Putamen (tissue), 1 donor: Measurements from ENCODE around the gene SEMA6A.

Experiments used
- DNase-seq: peaks from one replicate; pipeline ENCODE4 v3.0.0-alpha.2; 2016; ENCODE audit warnings: low spot score

The SEMA6A gene

GRCh38 chr5:116437922-116438578 is 136.6 kb downstream of the SEMA6A start:
- DNase-seq: peak; percentile 88

GRCh38 chr5:116437351-116437705 is 137.3 kb downstream of the SEMA6A start:
- no peak for DNase-seq

GRCh38 chr5:116436674-116437350 is 137.8 kb downstream of the SEMA6A start:
- no peak for DNase-seq

- DNase-seq: peak; percentile 68
Measured at GRCh38 chr5:116428966-116429365, 145.7 kb downstream of the SEMA6A start.

DNA sequence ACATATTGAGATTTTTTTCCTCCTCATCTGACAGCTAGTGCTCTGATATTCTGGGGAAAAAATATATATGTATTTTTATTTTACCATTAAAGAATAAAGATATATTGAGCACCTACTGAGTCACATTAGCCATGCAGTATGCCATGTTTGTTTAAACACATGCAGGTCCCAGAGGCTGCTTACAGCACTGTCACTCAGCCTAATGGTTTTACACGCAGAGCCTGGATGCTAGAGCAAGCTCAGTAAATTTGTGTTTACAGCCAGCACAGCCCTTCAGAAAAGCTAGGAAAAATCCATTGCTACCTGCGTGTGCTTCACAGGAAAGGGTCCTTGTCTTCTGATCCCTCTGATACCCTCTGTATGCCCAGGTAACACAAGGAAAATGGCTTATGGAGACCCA is 146.2 kb downstream of the SEMA6A start:
- no peak for DNase-seq

- DNase-seq: no peak
Measured at GRCh38 chr5:116424951-116425350, 149.7 kb downstream of the SEMA6A start.

DNA sequence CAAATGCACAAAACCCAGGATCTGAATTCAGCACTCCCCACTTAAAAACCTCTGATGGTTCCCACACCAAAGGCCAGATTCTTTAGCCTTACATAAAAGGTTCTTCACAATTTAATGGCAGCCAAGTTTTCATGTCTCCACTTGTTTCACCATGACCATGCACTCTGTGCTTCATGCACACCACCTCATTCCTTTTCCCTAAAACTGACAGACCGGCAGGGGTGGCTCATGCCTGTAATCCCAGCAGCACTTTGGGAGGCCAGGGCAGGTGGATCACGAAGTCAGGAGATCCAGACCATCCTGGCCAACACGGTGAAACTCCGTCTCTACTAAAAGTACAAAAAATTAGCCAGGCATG is 150.4 kb downstream of the SEMA6A start:
- no peak for DNase-seq

DNA sequence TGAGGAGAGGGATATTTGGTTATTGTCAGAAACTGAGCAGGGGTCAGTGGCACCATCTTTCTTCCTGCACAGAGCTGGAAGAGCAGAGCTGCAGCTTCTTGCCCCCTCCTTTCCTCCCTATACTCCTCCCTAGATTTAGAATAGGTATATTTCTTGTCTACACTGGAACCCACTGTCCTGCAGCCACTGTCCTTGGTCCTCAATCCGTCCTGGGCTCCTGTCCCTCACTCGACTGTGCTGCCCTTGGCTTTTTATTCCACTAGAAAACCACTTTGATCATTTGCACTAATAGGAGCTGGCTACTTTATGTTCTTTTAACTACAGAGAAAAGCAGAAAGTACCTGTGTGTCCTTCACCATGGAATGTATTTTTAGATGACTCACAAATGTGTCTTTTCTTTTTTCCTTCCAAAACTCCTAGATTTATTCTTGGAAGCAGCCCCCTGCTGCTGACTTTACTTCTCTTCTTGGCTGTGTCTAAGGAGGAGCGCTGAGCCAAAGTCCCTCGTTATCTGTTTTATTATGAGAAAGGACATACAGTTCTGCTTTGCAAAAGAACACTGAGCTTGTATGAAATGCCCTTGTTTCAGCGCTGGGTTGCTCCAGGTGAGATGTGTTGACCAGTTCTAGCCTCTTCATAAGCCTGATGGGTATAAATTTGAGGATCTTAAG is 150.9 kb downstream of the SEMA6A start:
- DNase-seq: no peak

DNA sequence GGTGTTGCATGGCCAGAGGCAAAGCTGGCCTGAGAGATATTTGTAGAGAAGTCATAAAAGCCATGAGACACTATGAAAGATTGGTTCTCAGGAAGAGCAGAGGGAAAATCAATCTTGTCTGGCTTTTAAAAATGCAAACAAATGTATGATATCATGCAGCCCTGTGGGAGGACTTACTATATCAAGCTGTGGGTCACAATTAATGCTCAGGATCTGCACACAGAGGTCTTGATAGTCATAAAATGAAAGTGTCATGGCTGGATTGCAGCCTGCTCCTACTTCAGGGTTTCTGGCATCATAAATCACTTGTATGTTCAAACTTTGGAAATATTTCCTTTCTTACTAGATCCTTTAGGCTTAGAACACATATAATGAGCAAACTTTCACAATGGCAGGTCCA is 151.5 kb downstream of the SEMA6A start:
- DNase-seq: no peak

- no peak for DNase-seq
Measured at GRCh38 chr5:116421080-116421629, 153.5 kb downstream of the SEMA6A start.

GRCh38 chr5:116420540-116420939 is 154.1 kb downstream of the SEMA6A start:
- no peak for DNase-seq

DNA sequence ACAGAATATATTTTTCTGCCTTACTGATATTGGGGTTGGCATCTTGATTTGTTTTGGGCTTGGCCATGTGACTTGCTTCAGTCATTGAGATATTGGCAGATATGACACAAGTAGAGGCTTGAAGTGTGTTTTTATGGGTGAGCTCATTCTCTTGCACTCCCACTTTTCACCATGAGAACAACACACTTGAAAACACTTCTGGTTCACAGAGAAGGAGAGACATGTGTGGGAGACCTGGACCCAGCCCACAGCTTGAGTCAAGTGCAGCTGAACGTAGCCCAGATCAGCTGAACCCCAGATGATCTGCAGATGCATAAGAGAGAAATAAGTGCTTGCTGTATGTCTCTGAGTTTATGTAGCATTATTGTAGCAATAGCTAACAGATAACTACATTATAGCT is 155.4 kb downstream of the SEMA6A start:
- no peak for DNase-seq

- no peak for DNase-seq
Measured at GRCh38 chr5:116418774-116419173, 155.8 kb downstream of the SEMA6A start.

DNA sequence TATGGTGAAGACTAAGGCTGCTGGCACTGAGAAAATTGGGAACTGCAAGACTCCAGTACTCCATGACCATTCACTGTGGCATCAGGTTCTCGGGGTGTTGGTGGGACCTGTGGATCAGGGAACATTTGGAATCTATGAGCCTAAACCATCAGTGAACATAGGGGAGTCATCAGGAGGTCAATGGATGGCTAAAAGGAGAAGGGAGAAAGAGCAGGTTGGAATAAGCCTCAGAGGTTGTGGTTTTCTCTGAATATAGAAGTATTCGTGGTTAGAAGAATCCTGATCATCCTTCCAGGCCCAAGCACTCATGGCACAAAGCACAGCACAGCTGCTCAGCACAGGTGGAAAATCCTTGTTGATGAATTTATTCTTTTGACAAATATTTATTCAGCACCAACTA is 156.6 kb downstream of the SEMA6A start:
- DNase-seq: no peak

- DNase-seq: no peak
Measured at GRCh38 chr5:116415989-116416388, 158.6 kb downstream of the SEMA6A start.

DNA sequence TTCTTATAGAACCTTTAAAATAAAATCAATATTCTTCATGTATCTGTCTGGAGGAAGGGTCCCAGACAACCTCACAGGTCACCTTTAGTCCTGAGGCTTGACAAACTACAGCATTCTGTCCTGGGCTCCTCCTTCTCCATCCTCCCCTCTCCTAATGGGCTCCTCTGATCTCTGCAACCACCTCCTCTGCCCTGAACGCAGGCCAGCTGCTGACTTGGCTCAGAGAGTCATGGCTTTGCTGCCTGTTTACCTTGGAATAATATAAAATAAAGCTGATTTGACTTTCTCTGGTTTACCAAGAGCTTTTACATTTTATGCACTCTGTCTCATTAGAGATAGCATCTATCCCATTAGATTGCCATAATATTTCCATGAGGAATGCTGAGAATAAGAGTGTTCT is 159.4 kb downstream of the SEMA6A start:
- DNase-seq: no peak

DNA sequence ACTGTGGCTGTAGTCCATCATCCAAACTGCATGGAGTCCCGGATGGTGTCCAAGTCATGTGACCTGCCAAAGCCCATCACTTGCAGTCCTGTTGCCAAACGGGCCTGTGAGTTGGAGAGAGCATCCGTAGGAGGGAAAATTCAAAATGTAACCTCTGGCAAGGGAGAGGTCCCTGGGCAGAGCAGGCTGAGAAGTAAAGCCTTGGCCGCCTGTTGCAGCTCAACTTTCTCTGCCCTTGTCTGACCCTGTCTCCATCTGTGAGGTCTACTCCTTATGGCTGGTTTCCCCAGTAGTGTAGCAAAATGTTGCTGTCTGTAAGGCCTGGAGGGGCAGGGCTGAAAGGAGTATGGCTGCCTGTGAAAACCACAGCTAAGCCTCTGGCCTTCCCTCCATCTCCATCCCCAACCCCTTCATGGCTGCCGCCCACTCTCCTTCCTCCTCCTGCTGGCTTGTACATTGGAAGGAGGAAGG is 163.5 kb downstream of the SEMA6A start:
- DNase-seq: no peak

DNA sequence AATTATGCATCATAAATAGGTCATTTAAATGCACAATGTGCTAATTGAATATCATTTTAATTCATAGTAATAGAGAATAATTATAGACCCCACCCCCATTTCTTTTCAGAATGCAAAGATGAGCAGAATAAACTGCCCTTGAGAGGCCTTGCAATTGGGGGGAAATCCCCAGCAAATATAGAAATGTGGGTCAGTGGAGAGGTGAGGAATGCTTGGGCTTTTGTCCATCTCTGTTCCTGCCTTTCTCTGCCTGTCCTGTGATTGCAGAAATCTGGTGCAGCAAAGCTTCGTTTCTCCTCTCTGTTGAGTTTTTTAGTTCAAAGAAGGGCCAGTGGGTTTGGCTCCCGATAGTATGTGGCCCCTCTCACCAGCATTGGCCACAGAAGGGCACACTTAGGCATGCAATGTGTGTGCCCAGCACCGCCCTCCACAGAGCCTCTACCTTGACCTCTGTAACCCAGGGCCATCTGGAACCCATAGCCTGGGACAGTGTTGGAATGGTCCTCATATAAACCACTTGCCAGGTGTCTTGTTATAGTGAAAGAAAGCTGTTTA is 164.2 kb downstream of the SEMA6A start:
- DNase-seq: no peak

GRCh38 chr5:116409591-116410296 is 164.9 kb downstream of the SEMA6A start:
- DNase-seq: no peak

- peak; percentile 57 for DNase-seq
Measured at GRCh38 chr5:116406306-116407041, 168.1 kb downstream of the SEMA6A start.

- DNase-seq: no peak
Measured at GRCh38 chr5:116404792-116405191, 169.8 kb downstream of the SEMA6A start.
